HG03108 (cell line): ENCODE results near the gene MGAT2.
"Not testable (repeated sequence)": the region's sequence is repeated elsewhere in the genome, so short reads cannot be mapped to it uniquely, and the experiment has no call there.

Source experiments
- ATAC-seq: cut with Tn5 transposase; IDR thresholded peaks from one replicate; pipeline ENCODE4 v1.9.1; 2021; ENCODE audit warnings: moderate library complexity; ENCODE audit not compliant: unreplicated experiment

MGAT2 gene

DNA sequence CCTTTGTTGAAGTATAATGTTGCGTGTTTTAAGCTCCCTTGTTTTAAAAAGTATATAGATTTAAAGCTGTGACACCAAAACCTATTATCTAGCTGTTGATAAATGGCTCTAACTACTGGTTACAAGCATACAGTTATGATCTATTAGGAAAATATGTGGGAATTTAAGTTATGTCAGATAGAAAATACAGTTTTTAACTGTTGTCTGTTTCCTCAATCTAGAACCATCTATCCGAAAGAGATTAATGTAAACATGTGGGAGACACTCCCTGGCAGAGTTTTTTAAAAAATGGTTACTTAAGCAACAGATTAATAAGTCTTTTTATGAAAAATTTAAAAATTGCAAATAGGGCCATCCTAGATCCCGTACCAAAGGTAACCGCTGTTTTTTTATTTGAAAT, 8.3 kb upstream of the MGAT2 start:
- ATAC-seq = no peak

DNA sequence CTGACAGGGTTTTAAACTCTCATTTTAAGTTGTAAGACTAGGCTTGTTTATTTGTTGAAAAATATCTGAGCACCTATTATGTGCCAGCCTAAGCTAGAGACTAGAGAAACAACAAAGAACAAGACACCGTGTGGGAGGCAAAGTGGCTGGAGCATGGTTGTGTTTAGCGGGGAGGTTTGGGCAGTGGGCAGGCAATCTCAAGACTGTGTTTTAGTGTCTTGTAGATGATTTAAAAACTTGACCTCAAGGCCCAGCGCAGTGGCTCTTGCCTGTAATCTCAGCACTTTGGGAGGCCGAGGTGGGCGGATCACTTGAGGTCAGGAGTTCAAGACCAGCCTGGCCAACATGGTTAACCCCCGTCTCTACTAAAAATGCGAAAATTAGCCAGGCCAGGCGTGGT, 7.9 kb upstream of the MGAT2 start:
- ATAC-seq = no peak

DNA sequence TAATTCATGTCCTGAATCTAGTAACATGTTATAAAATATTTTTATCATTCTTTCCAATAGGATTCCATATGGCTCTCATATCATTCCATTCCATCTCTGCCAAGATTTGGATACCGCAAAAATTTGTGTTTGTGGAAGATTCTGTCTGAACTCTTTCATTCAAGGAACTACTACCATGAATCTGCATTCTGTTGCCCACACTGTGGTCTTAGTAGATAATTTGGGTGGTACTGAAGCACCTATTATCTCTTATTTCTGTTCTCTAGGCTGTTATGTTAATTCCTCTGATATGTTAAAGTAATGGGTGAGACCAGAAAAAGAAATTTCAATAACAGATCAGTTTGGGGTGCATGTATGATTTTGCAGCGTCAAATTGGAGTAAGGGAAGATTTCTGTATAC, 6.4 kb upstream of the MGAT2 start:
- ATAC-seq = no peak

DNA sequence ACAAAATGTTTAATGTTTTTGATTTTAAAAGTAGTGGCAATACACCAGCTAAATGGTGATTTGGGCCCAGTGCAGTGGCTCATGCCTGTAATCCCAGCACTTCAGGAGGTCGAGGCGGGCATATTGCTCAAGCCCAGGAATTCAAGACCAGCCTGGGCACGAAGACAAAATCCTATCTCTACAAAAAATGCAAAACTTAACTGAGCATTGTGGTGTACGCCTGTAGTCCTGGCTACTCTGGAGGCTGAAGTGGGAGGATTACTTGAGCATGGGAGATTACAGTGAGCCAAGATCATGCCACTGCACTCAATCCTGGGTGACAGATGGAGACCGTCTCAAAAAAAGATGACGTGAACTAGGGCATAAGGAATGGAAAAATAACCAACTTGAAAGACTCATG, 4.8 kb upstream of the MGAT2 start:
- no peak for ATAC-seq

DNA sequence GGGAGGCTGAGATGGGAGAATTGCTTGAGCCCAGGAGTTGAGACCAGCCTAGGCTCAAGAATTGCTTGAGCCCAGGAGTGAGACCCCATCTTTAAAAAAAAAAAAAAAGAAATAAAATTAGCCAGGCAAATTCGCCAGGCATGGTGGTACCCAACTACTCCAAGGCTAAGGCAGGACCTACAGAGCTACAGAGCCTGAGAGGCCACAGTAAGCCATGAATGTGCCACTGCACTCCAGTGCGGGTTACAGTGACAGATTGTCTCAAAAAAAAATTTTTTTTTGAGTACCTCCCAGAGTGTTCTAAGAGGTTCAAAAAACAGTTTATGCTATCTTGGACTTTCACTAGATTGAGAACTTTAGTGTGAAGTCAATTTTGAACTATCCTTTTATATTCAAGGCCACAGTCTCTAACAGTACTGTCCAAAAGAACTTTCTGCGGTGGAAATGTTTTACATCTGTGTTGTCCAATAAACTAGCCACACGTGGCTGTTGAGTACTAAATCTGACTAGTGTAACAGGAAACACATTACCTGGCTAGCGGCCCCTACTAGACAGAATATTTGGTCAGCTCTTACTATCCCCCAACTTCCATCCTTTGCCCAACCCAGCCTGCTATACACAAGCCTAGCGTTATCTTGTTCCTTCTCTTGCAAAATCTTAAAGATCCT, 2.6 kb upstream of the MGAT2 start:
- no peak for ATAC-seq

DNA sequence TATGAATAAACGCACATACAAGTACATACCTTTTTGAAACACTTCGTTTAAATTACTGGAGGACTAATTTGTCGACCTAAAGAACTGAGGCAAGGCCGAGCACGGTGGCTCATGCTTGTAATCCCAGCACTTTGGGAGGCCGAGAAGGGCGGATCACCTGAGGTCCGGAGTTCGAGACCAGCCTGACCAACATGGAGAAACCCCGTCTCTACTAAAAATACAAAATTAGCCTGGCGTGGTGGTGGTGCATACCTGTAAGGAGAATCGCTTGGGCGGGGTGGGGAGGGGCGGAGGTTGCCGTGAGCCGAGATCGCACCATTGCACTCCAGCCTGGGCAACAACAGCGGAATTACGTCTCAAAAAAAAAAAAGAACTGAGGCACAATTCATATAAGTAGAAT, 1.3 kb upstream of the MGAT2 start:
- not testable (repeated sequence) for ATAC-seq

DNA sequence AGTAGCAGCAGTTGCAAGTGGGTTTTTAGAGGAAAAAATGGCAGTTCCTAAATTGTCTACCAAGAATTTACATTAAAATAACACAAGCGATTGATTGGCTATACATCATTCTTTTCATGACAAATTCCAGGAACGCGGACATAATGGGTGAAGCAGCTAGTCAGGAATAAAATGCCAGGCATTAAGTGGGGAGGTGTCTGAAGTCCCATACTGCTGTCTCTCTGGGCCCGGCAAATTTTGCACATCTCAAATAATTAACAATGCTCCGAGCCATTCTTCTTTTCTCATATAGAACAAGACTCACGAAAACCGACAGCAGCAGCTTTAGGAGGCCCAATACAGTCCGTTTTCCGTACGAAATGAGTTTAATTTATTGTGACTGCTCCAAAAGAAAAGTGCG, 869 bp upstream of the MGAT2 start:
- no peak for ATAC-seq

DNA sequence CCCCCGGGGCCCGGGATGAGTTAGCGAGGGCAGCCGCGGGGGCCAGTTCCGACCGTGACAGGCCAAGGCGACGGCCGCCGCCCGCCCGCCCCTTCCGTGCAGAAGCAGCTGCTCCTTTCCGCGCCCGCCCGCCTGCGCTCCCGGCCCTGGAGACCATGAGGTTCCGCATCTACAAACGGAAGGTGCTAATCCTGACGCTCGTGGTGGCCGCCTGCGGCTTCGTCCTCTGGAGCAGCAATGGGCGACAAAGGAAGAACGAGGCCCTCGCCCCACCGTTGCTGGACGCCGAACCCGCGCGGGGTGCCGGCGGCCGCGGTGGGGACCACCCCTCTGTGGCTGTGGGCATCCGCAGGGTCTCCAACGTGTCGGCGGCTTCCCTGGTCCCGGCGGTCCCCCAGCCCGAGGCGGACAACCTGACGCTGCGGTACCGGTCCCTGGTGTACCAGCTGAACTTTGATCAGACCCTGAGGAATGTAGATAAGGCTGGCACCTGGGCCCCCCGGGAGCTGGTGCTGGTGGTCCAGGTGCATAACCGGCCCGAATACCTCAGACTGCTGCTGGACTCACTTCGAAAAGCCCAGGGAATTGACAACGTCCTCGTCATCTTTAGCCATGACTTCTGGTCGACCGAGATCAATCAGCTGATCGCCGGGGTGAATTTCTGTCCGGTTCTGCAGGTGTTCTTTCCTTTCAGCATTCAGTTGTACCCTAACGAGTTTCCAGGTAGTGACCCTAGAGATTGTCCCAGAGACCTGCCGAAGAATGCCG, 699 bp downstream of the MGAT2 start:
- peak; percentile 18 for ATAC-seq

DNA sequence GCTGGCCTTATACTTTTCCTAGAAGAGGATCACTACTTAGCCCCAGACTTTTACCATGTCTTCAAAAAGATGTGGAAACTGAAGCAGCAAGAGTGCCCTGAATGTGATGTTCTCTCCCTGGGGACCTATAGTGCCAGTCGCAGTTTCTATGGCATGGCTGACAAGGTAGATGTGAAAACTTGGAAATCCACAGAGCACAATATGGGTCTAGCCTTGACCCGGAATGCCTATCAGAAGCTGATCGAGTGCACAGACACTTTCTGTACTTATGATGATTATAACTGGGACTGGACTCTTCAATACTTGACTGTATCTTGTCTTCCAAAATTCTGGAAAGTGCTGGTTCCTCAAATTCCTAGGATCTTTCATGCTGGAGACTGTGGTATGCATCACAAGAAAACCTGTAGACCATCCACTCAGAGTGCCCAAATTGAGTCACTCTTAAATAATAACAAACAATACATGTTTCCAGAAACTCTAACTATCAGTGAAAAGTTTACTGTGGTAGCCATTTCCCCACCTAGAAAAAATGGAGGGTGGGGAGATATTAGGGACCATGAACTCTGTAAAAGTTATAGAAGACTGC, 1.5 kb downstream of the MGAT2 start:
- ATAC-seq = no peak

DNA sequence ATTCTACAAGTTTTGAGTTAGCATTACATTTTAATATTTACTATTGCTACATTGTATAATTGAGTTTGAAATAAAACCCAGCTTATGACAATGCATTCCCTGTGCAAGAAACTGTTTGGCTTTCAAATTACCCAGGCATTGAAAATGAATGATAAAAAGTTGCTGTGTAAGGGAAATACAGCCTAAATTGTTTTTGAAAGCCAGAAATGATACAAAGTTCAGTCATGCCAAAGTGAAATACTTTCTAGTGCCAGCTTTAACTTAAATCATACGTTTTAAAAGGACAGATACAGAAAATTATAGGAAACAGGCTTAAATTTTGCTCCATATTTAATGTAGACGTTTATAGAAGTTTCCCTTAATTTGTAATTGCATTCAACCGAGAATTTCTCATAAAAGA, 2.8 kb downstream of the MGAT2 start:
- no peak for ATAC-seq

DNA sequence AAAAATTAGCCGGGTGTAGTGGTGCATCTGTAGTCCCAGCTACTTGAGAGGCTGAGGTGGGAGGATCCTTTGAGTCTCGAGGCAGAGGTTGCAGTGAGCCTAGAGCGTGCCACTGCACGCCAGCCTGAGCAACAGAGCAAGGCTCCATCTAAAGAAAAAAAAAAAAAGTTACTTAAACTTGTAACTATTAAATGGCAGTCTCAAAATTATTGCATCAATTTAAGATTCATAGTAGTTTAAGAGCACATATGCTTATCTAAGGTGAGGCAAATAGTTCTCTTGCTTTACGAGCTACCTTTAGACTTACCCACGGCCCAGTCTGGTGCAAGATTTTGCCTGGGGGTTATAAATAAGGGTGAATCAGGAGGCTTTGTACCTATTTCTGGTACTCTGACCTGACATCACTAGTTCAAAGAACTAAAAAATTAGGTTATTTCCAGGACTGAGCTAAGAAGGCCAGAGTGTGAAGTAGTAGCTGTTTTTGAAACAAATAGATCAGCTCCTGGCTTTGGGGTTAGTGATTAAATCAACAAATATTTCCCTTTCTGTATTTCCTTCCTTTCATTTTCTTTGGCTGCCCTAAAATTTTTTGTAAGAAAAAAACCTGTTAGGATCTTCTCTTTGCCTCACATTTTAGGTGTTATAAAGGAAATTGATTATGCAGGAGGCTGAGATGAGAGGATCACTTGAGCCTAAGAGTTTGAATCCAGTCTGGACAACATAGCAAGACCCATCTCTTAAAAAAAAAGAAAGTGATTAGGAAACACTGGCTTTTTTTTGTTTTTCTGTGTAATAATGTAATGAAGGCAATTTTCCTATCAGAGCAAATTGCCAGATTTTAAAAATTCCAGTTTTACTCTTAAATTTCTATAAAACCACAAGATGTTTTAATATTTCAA, 3.6 kb downstream of the MGAT2 start:
- ATAC-seq = no peak

DNA sequence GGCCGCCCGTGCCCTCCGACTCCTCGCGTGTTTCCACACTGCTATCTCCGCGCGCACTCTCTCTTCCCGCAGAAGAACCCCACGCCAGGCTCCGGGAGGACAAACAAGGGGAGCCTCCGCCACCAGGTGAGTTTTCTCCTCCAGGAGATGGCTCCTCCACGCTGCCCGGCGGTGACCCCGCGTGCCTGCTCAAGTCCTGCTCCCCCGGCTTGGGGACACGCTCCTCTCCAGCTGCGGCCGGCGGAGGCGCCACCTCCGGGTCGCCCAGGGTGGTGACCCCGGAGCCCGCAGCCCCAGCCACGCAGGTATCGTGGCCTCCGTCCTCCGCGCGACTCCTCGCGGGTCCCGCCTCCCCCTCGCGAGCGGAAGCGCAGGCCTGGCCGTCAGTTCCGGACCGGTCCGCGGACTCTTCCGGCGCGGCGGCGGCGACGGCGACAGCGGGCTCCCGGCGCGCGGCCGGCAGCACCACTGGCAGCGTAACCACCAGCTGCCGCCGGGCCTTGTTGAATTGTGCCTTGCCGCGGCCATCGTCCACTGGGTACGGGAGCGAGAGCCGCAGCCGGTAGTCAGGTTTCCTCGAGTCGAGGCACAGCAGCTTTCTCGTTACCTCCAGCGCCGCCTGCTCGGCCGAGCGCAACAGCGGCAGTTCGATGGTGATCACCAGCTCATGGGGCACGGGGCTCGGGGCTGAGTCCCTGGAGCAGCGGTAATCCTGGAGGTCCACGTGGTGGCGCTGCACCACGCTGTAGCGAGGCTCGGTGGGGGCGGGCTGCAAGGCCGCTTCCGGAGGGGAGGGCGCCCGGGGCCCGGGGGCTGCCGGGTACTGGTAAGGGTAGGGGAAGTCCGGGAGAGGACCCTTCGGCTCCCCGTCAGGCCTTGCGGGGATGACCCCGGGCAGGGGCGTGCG, 13.3 kb downstream of the MGAT2 start:
- ATAC-seq = peak; percentile 75

DNA sequence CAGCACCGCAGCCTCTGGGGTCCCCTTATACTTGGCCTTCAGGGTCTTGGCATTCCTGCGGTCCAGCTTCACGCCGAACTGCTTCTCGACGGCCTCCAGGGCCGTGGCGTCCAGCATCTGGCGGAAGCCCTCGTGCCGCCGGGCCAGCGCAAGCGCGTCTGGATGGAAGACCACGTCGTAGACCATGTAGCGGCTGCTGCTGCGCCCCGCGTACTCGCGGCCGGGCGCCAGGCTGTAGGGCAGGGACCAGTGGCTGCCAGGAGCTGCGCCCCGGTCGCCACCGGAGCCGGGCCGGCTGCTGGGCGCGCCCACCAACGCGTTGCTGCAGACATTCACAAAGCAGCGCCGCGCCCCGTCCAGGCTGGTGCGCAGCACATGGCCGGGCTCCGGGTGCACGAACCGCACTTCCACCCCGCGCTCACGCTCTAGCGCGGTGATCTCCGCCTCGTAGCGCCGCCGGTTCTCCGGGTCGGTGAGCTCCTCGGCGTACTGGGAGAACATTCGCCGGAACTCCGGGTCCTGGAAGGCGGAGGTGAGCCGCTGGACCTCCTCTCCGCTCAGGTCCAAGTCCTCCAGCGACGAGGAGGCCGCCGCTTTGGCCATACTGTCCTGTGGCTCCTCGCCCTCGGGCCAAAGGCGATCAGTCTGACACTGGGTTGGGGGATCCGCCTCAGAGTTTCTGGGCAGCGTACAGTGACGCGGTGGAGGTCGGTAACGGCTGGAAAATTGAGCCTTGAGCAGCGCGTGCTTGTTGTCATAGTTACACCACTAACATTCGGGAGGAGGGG, 14.1 kb downstream of the MGAT2 start, which contains the start of gene DNAAF2:
DNAAF2 (minus strand) TSS at position 698 of the 788 bp plus-strand sequence; CDS start at position 603, 95 bp downstream.
- peak; percentile 28 for ATAC-seq

DNA sequence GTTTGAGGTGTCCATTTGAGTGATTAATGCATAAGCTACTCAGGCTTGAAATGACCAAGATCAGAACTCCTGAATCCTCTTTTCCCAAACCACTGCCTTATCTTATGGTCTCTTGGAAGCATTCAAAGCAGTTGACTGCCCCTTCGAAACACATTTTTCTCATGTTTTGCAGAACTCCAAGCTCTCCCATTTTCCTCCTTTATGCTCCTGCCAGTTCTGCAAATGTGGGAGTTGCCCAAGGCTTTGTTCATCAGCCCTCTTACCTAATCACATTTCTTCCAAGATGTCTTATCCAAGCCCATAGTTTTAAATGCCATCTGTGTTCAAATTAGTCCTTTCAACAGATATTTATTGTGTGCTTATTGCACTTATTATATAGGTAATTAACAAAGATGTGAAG, 16.3 kb downstream of the MGAT2 start:
- ATAC-seq = no peak

DNA sequence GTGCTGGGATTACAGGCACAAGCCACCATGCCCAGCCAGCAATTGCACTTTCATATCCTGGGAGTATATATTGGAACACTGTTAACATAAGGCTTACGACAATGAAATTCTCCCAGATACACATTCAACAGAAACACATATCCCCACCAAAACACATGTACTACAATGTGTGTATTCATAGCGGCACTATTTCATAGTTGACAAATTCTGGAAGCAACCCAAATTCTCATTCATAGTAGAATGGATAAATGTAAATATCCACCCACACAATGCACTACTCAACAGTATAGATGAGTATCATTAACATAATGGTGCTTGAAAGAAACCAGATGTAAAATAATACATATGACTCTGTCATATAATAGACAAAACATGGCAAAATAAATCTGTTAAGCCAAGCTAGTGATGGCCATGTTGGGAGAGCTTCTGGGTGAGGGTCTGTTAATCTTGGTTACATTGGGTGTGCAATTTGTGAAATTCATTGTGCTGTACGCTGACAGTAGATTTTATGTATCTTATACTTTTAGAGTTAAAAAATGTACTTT, 17.0 kb downstream of the MGAT2 start:
- ATAC-seq = no peak

DNA sequence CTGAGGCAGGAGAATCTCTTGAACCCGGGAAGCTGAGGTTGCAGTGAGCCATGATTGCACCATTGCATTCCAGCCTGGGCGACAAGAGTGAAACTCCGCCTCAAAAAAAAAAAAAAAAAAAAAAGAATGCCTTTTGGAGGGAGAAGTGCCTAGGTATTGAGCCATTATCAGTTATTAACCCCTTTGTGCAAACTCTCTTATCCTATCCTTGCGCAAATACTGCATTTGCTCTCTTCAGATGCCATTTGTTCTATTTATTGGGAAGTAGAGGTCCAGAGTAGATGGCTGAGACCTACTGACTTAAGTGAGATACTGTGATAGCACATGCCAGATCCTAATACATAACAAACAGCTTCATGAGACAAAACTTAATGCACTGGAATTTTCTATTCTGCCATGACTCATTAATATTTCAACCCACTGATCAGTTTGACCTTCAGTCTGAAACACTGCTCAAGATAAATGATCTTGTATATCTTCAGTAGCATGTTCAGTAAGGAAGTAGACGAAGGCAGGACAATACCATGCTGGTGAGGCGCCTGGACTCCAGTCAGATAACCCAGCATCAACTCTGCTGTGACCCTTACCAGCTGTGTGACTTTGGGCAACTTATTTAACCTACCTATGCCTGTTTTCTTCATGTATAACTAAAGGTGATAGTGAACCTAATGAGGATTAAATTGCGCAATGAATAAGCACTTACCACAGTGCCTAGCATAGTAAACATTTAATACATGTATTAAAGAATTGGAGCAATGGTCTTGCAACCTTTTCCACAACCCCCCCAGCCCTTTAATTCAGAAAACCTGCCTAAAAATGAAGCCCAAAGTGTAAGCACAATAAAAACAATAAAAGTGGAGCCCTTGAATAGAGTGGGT, 20.2 kb downstream of the MGAT2 start:
- ATAC-seq = no peak

DNA sequence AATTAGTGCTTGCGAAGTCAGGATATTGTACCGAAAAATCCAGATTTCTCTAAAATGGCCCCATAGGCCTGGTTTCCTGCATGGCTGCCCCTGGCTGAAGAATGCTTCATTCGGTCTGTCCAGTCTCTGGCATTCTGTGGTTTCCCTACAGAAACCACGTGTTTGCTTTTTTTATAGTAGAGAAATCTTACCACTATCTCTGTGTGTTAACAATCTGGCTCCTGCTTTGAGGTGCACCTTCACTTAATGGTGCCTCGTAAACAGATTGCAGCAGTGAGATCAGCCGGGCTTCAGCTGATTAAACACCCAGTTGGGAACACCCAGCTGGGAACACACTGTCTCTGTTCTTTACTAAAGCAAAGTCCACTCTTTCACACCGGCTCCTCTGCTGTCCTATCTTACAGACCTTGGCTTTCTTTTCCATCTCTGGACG, 21.1 kb downstream of the MGAT2 start:
- ATAC-seq = no peak

DNA sequence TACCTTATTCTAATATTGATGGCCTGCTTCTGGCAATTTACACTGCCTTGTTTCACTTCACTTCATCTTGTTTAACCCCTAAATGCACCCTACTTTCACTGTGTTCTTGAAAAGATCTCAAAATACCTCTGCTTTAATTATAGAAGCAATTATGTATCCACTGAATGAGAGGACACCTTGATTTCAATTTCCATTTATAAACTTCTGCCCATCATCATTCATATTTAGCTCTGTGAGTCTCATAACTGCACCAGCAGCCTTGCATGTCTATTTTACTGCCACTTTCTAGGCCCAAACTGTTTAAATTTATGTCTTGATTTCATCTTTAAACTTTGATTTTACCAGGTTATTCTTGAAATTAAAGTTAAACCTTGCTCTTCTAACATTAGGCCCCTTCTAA, 21.6 kb downstream of the MGAT2 start:
- no peak for ATAC-seq
